ENCODE measurements around the gene VRK2. TPM values are rescaled to one million over a fixed set of nuclear protein-coding genes. Genes with fewer than 3 reads are reported as not detected.
"Not testable (repeated sequence)": the region's sequence is repeated elsewhere in the genome, so short reads cannot be mapped to it uniquely, and the experiment has no call there.

Gene VRK2
- total RNA-seq, 1 experiment from 2014 or later, result 20.1 TPM

DNA sequence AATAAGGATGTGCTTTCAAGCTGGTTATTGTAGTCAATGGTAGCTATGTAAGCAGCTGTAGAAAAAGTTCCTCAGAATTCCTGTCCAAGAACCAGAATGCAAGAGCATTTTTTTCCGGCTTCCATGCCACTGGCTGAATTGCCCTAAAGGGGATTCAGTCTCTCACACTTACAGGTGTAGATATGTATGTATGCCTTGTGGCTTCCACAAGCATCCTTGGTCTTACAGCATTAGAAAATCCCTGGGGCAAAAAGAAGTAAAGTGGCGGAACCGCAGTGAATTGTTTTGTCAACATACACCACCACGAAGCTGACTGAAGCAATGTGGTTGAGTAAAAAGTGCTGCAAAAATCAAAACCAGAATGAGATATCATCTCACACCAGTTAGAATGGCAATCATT lies 139.9 kb downstream of the VRK2 start:
- no peak for ATAC-seq
- TF ChIP-seq KAT7 (CRISPR knock-in tag; IDR thresholded peaks at IDR 0.05; ENCODE audit: borderline replicate concordance) (no peak), NR1H2 (CRISPR knock-in tag; IDR thresholded peaks at IDR 0.05) (no peak), TEAD4 (CRISPR knock-in tag; IDR thresholded peaks at IDR 0.05) (no peak), ESRRA (CRISPR knock-in tag; IDR thresholded peaks at IDR 0.05; ENCODE audit: borderline replicate concordance) (no peak), ZNF532 (CRISPR knock-in tag; IDR thresholded peaks at IDR 0.05; ENCODE audit: borderline replicate concordance) (no peak), SOX15 (CRISPR knock-in tag; IDR thresholded peaks at IDR 0.05) (no peak), PRDM15 (CRISPR knock-in tag; IDR thresholded peaks at IDR 0.05) (no peak), IRF1 (CRISPR knock-in tag; IDR thresholded peaks at IDR 0.05) (no peak), FOXK1 (CRISPR knock-in tag; IDR thresholded peaks at IDR 0.05) (no peak), ZNF317 (CRISPR knock-in tag; IDR thresholded peaks at IDR 0.05; ENCODE audit: borderline replicate concordance, low read depth) (no peak)
- TF ChIP-seq, protein P1, sequence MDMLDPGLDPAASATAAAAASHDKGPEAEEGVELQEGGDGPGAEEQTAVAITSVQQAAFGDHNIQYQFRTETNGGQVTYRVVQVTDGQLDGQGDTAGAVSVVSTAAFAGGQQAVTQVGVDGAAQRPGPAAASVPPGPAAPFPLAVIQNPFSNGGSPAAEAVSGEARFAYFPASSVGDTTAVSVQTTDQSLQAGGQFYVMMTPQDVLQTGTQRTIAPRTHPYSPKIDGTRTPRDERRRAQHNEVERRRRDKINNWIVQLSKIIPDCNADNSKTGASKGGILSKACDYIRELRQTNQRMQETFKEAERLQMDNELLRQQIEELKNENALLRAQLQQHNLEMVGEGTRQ (CRISPR knock-in tag; IDR thresholded peaks at IDR 0.05), result no peak
- Mint-ChIP-seq H3K27me3 (ENCODE audit: low read depth) (no peaks in the 10 kb centered on the region), H3K4me3 (no peak overlapping the region), H3K4me1 (no peaks in the 10 kb centered on the region), H3K27ac (no peak overlapping the region), H3K9me3 (peaks cover under 1% of the 10 kb centered on the region; the same call in 1 of the 2 replicates), H3K36me3 (peaks cover 42% of the 10 kb centered on the region)
- DNase-seq (ENCODE audit: low spot score), result no peak
- POLR2A ChIA-PET, result no interaction called here
- CTCF ChIA-PET, result interaction anchor here (0.5 kb wide), 1 partner anchor 34 kb away, joined by 3 read pairs; no protein-coding TSS in a partner anchor

DNA sequence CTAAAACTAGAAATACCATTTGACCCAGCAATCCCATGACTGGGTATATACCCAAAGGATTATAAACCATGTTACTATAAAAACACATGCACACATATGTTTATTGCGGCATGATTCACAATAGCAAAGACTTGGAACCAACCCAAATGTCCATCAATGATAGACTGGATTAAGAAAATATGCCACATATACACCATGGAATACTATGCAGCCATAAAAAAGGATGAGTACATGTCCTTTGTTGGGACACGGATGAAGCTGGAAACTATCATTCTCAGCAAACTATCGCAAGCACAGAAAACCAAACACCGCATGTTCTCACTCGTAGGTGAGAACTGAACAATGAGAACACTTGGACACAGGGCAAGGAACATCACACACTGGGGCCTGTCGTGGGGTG lies 140.4 kb downstream of the VRK2 start:
- CTCF ChIA-PET; H3K4me1 Mint-ChIP-seq; H3K9me3 Mint-ChIP-seq; POLR2A ChIA-PET; H3K4me3 Mint-ChIP-seq; DNase-seq (ENCODE audit: low spot score); ATAC-seq; H3K27ac Mint-ChIP-seq; H3K27me3 Mint-ChIP-seq (ENCODE audit: low read depth): not testable (repeated sequence)
- peaks cover 41% of the 10 kb centered on the region for H3K36me3 Mint-ChIP-seq

- Mint-ChIP-seq H3K9me3 (no peaks in the 10 kb centered on the region), H3K4me3 (no peak overlapping the region), H3K4me1 (no peaks in the 10 kb centered on the region), H3K27ac (no peak overlapping the region), H3K36me3 (0 out of 2 replicates have a peak, but pooled peaks cover 5% of the 10 kb centered on the region), H3K27me3 (ENCODE audit: low read depth) (no peaks in the 10 kb centered on the region)
- peak; percentile 57 for ATAC-seq
- CTCF ChIA-PET, result no interaction called here
- DNase-seq (ENCODE audit: low spot score), result no peak
- TF ChIP-seq RORB (CRISPR knock-in tag; IDR thresholded peaks at IDR 0.05), result no peak
- TF ChIP-seq PRDM15 (CRISPR knock-in tag; IDR thresholded peaks at IDR 0.05), result no peak
- TF ChIP-seq OVOL2 (CRISPR knock-in tag; IDR thresholded peaks at IDR 0.05; ENCODE audit: borderline replicate concordance), result no peak
- TF ChIP-seq ZNF532 (CRISPR knock-in tag; IDR thresholded peaks at IDR 0.05; ENCODE audit: borderline replicate concordance), result no peak
- POLR2A ChIA-PET, result no interaction called here
Observed at GRCh38 chr2:58194458-58194857, 147.9 kb downstream of the VRK2 start.
